Retinal pigment epithelial cell (primary cell): ENCODE measurements around the gene BOD1L1.

ENCODE experiments used
- DNase-seq: peaks from one replicate; pipeline ENCODE4 v3.0.0-alpha.2; 2010; ENCODE audit warnings: low read depth
- H3K4me3 ChIP-seq: 2 replicates; pipeline ENCODE4 v1.5.1; 2011; ENCODE audit warnings: mild to moderate bottlenecking, low read length, control low read depth, moderate library complexity
- CTCF ChIP-seq: conservative IDR thresholded peaks from 2 replicates; pipeline ENCODE4 v1.5.1; 2011; ENCODE audit warnings: low read depth, low read length, control low read depth, inconsistent platforms

The BOD1L1 gene

GRCh38 chr4:13641084-13641483 lies 13.6 kb upstream of the BOD1L1 start:
- no peak overlapping the region for H3K4me3 ChIP-seq
- no peak for TF ChIP-seq CTCF
- DNase-seq, result no peak

GRCh38 chr4:13640149-13640940 lies 12.8 kb upstream of the BOD1L1 start:
- DNase-seq, result peak; percentile 67
- no peak for TF ChIP-seq CTCF
- H3K4me3 ChIP-seq, result no peak overlapping the region

GRCh38 chr4:13635286-13635799 lies 7.8 kb upstream of the BOD1L1 start:
- no peak overlapping the region for H3K4me3 ChIP-seq
- DNase-seq, result no peak
- TF ChIP-seq CTCF, result no peak

- no peak overlapping the region for H3K4me3 ChIP-seq
- no peak for DNase-seq
- no peak for TF ChIP-seq CTCF
Observed at GRCh38 chr4:13633671-13634070, 6.1 kb upstream of the BOD1L1 start.

GRCh38 chr4:13627178-13627605 lies 333 bp downstream of the BOD1L1 start:
- no peak for DNase-seq
- peak overlapping the region; percentile 98 for H3K4me3 ChIP-seq
- TF ChIP-seq CTCF, result no peak

GRCh38 chr4:13626492-13627177 lies 890 bp downstream of the BOD1L1 start:
- no peak for TF ChIP-seq CTCF
- DNase-seq, result no peak

More at GRCh38 chr4:13626492-13627177, 890 bp downstream of the BOD1L1 start:
- peak overlapping the region; percentile 98 for H3K4me3 ChIP-seq
